Measurements from ENCODE around the gene HDAC4. TPM values are rescaled to one million over a fixed set of nuclear protein-coding genes. Genes with fewer than 3 reads are reported as not detected.

The HDAC4 gene
- polyA plus RNA-seq, 2 of the 4 experiments (the other 2 are of a cell fraction), result 8.6 to 10.4 TPM

GRCh38 chr2:239020541-239021041, 380.2 kb downstream of the HDAC4 start:
- POLR2A ChIA-PET, result no interaction called here

DNA sequence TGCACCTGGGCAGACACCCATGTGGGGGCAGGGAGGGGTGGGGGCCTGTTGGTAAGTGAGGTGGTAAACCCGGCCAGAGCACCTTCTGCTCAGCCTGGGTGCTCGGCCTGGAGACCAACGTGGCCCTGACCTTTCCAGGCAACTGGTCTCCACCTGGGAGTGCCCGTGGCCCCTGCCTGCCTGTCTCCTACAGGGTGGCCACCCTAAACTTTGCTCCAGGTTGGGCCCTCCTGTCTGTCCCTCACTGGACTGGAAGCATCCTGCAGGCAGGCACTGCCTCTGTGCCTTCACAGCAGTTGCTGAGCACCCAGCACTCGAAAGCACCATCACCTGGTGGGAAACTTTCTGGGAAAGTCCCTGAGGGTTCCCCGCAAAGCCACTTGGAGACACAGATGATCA, 381.6 kb downstream of the HDAC4 start:
- Histone ChIP-seq H3K4me1 (no peaks in the 10 kb centered on the region), H3K4me2 (no peak overlapping the region), H3K27ac (no peak overlapping the region), H3K4me3 (no peak overlapping the region), H3K9me3 (no peaks in the 10 kb centered on the region)
- TF ChIP-seq TP53 (CRISPR knock-in tag; IDR thresholded peaks at IDR 0.05), result no peak
- 40% methylated on average over 5 of the region's 6 CpGs for WGBS (ENCODE audit: missing lambda C conversion rate)
- no peak for DNase-seq (ENCODE audit: low read depth in 1 of 2, low spot score in 1 of 2)
- ATAC-seq, result no peak
- POLR2A ChIA-PET, result no interaction called here
- CTCF ChIA-PET, result no interaction called here
- FAIRE-seq, result no peak

More at GRCh38 chr2:239020541-239021041, 380.2 kb downstream of the HDAC4 start:
- ATAC-seq (peak in 1 of 2 experiments; percentile 18; a peak in 2 of 6 replicates), DNase-seq (ENCODE audit: low read depth in 1 of 2, low spot score in 1 of 2) (no peak), FAIRE-seq (no peak)
- CTCF ChIA-PET, result interaction anchor here (1.4 kb wide), 1 partner anchor 74 kb away, joined by 3 read pairs; no protein-coding TSS in a partner anchor
- Histone ChIP-seq H3K4me2 (no peak overlapping the region), H3K4me1 (peaks cover 10% of the 10 kb centered on the region), H3K27ac (no peak overlapping the region), H3K9me3 (no peaks in the 10 kb centered on the region), H3K4me3 (no peak overlapping the region)
- no peak for TF ChIP-seq HDAC2 (IDR thresholded peaks at IDR 0.05)
- TF ChIP-seq PBX3 (IDR thresholded peaks at IDR 0.05), result no peak
- no peak for TF ChIP-seq ESRRA (IDR thresholded peaks at IDR 0.05; ENCODE audit: borderline replicate concordance, low read length)
- no peak for TF ChIP-seq HOXA7 (CRISPR knock-in tag; IDR thresholded peaks at IDR 0.05)
- no peak for TF ChIP-seq SREBF2 (IDR thresholded peaks at IDR 0.05)
- WGBS (ENCODE audit: missing lambda C conversion rate), result 62% methylated on average over 15 of the region's 17 CpGs

DNA sequence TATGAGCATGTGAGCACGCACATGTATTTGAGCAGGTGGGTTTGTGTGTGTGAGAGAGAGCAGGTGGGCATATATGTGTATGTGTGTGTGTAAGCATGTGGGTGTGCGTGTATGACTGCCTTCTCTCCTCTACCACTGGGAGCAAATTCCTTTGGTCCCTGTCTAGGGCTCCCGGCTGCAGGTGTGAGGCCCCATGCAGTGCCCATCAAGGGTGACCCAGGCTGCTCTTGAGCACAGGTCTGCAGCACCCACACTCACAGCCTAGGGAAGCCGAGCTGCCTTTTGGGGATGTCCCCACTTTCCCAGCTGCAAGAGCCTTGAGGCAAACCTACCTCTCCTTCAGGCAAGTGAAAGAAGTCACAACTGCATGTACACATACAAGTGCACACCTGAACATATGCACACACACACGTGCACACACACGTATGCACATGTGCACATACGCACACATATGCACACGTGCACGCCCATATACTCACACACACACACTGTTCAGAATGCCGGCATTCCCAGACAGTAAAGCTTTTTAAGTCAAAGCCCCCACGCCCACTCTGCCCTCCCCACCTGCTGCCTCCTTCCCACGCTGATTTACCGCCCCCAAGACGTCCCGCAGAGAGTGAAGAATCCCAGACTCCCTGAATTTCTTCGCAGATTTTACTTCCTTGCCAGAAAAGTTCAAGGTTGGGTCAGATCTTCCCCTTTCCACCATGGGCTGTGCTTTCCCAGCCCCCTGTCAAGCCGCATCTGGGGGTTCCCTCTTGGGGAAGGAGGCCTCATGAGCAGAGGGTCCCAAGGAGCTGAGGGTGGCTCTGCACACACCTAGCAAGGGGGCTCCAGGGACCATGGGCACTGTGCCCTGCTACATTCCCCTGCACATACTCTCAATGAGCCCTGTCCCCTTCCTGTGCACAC, 382.3 kb downstream of the HDAC4 start:
- ChIA-PET CTCF (no interaction called here), POLR2A (no interaction called here)
- Histone ChIP-seq H3K4me2 (no peak overlapping the region), H3K4me1 (no peaks in the 10 kb centered on the region), H3K4me3 (no peak overlapping the region), H3K9me3 (no peaks in the 10 kb centered on the region), H3K27ac (no peak overlapping the region)
- WGBS (ENCODE audit: missing lambda C conversion rate), result 48% methylated on average over 16 of the region's 17 CpGs
- TF ChIP-seq HDAC2 (IDR thresholded peaks at IDR 0.05) (no peak), JUNB (IDR thresholded peaks at IDR 0.05) (no peak), POLR2A (IDR thresholded peaks at IDR 0.05; ENCODE audit: low read length) (no peak), ESRRA (IDR thresholded peaks at IDR 0.05; ENCODE audit: borderline replicate concordance, low read length) (no peak), CHD4 (IDR thresholded peaks at IDR 0.05; ENCODE audit: borderline replicate concordance) (no peak), SMC3 (IDR thresholded peaks at IDR 0.05) (no peak), EHF (CRISPR knock-in tag; IDR thresholded peaks at IDR 0.05) (no peak), MAZ (IDR thresholded peaks at IDR 0.05; ENCODE audit: borderline replicate concordance, low read depth, low read length) (no peak), ZFP36 (IDR thresholded peaks at IDR 0.05; ENCODE audit: borderline replicate concordance, partially characterized antibody) (no peak), CHD2 (IDR thresholded peaks at IDR 0.05; ENCODE audit: low read length, partially characterized antibody) (no peak), MYC (IDR thresholded peaks at IDR 0.05; ENCODE audit: borderline replicate concordance, low read length) (no peak), JUN (IDR thresholded peaks at IDR 0.05) (no peak), CTCF (IDR thresholded peaks at IDR 0.05) (no peak), MAFK (IDR thresholded peaks at IDR 0.05; ENCODE audit: partially characterized antibody) (no peak), EHMT2 (IDR thresholded peaks at IDR 0.05; ENCODE audit: low read depth) (no peak), HOXB5 (CRISPR knock-in tag; IDR thresholded peaks at IDR 0.05) (no peak)
- TF ChIP-seq, protein P1, sequence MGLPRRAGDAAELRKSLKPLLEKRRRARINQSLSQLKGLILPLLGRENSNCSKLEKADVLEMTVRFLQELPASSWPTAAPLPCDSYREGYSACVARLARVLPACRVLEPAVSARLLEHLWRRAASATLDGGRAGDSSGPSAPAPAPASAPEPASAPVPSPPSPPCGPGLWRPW (IDR thresholded peaks at IDR 0.05), result no peak
- TF ChIP-seq, protein P2, sequence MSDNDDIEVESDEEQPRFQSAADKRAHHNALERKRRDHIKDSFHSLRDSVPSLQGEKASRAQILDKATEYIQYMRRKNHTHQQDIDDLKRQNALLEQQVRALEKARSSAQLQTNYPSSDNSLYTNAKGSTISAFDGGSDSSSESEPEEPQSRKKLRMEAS (IDR thresholded peaks at IDR 0.05), result no peak
- TF ChIP-seq, protein P3, sequence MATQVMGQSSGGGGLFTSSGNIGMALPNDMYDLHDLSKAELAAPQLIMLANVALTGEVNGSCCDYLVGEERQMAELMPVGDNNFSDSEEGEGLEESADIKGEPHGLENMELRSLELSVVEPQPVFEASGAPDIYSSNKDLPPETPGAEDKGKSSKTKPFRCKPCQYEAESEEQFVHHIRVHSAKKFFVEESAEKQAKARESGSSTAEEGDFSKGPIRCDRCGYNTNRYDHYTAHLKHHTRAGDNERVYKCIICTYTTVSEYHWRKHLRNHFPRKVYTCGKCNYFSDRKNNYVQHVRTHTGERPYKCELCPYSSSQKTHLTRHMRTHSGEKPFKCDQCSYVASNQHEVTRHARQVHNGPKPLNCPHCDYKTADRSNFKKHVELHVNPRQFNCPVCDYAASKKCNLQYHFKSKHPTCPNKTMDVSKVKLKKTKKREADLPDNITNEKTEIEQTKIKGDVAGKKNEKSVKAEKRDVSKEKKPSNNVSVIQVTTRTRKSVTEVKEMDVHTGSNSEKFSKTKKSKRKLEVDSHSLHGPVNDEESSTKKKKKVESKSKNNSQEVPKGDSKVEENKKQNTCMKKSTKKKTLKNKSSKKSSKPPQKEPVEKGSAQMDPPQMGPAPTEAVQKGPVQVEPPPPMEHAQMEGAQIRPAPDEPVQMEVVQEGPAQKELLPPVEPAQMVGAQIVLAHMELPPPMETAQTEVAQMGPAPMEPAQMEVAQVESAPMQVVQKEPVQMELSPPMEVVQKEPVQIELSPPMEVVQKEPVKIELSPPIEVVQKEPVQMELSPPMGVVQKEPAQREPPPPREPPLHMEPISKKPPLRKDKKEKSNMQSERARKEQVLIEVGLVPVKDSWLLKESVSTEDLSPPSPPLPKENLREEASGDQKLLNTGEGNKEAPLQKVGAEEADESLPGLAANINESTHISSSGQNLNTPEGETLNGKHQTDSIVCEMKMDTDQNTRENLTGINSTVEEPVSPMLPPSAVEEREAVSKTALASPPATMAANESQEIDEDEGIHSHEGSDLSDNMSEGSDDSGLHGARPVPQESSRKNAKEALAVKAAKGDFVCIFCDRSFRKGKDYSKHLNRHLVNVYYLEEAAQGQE (IDR thresholded peaks at IDR 0.05), result no peak
- ATAC-seq (no peak), DNase-seq (ENCODE audit: low read depth in 1 of 2, low spot score in 1 of 2) (no peak), FAIRE-seq (no peak)

Measured in A549 (cell line).